K562 (cell line): Measurements from ENCODE around the gene MEX3A. TPM values are rescaled to one million over a fixed set of nuclear protein-coding genes. Genes with fewer than 3 reads are reported as not detected.

Source experiments
- BCOR ChIP-seq: fragments of 450-650 bp; IDR thresholded peaks from 2 replicates; pipeline ENCODE4 v1.6.1; 2016
- MAZ ChIP-seq, 2 experiments: fragments of 450-650 bp in 1 of 2; sonication (generic) in 1 of 2; formaldehyde crosslinking; IDR thresholded peaks in 1 of 2; conservative IDR thresholded peaks in 1 of 2; 2 replicates each; pipeline versions ENCODE4 v1.4.0 to v1.5.0; 2020; ENCODE audit warnings: mild to moderate bottlenecking in 1 of 2, missing genetic modification reagents in 1 of 2
- PML ChIP-seq: IDR thresholded peaks from 2 replicates; pipeline ENCODE4 v1.6.1; 2012; ENCODE audit warnings: low read length, inconsistent platforms
- RBM34 ChIP-seq: fragments of 200-400 bp; formaldehyde crosslinking; IDR thresholded peaks from 2 replicates; pipeline ENCODE4 v1.6.1; 2018; ENCODE audit warnings: low read length, borderline replicate concordance; ENCODE audit not compliant: insufficient read depth
- RCOR1 ChIP-seq, 2 experiments: IDR thresholded peaks; 2 replicates each; pipeline ENCODE4 v1.6.1; 2012; ENCODE audit warnings: low read depth in 2 of 2, low read length in 2 of 2, borderline replicate concordance in 1 of 2, improper control_type of control experiment in 1 of 2
- polyA plus RNA-seq, 8 experiments: library from polyadenylated mRNA; depleted of rRNA in 4 of 8; stranded (reverse) in 5 of 8; unstranded in 3 of 8; fragments of >200 nt; fragmentation: Nextera tagmentation in 2 of 8; fragmentation: Illumina TruSeq in 1 of 8; extraction: Ambion mirVana in 2 of 8; extraction: Trizol in 1 of 8; gene quantifications; 2 replicates each; pipeline versions ENCODE4 v1.2.1 to v1.2.3, GENCODE V29; 2011 to 2014; ENCODE audit warnings: inconsistent platforms in 1 of 8, missing spikeins in 1 of 8
- total RNA-seq, 7 experiments: library from RNA; depleted of rRNA in 6 of 7; stranded (reverse); fragments of >200 nt in 6 of 7; fragmentation: Illumina TruSeq in 2 of 7; extraction: Trizol in 2 of 7; gene quantifications; 2 replicates each; pipeline versions ENCODE4 v1.2.1 to v1.2.3, GENCODE V29; 2011 to 2021; ENCODE audit warnings: low replicate concordance in 1 of 7
- TF ChIP-seq, protein P1 (sequence below): sonication (generic); formaldehyde crosslinking; IDR thresholded peaks from 2 replicates; pipeline ENCODE4 v1.8.1; 2023; ENCODE audit warnings: mild to moderate bottlenecking, missing genetic modification reagents
- TF ChIP-seq, protein P2 (sequence below): sonication (generic); formaldehyde crosslinking; IDR thresholded peaks from 2 replicates; pipeline ENCODE4 v1.8.1; 2023; ENCODE audit warnings: mild to moderate bottlenecking, missing genetic modification reagents
- TF ChIP-seq, protein P3 (sequence below): fragments of 250-450 bp; sonication (Bioruptor Pico); IDR thresholded peaks from 2 replicates; pipeline ENCODE4 v1.4.0; 2020

Gene MEX3A
- total and polyA plus RNA-seq, 9 of the 15 experiments (the other 6 are each of a cell fraction or from before 2014, with no cell fraction given): 0.36 to 13.7 (median 5.2) TPM

DNA sequence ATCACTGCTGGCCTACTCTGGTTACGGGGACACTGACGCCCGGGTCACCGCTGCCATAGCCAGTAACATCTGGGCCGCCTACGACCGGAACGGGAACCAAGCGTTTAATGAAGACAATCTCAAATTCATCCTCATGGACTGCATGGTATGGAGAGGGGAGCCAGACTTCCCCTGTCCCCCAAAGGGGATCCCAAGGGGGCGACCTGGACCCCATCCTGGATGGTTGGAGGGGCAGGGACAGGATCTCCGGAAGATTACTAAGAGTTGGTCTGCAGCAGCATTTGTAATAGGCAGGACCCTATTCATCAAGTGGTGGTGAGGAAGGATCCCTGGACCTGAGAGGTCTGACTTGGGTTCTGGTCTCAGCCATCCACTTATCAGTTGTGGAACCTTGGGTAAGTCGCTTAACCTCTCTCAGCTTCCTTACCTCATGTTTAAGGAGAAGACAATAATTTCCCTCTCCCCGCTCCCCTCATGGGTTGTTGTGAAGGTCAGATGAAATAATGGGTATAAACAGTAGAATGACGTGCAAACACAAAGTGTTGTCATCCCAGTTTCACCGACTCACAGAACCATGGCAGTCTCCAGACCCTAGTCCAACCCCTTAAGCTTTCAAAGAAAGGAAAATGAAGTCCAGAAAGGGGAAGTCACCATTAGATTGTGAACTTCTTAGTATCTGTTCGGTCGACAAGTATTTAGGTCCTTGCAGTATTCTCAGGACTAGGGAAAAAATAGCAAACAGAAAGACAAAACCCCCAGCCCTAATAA, 26.8 kb downstream of the MEX3A start (continued):
- TF ChIP-seq, protein P1, sequence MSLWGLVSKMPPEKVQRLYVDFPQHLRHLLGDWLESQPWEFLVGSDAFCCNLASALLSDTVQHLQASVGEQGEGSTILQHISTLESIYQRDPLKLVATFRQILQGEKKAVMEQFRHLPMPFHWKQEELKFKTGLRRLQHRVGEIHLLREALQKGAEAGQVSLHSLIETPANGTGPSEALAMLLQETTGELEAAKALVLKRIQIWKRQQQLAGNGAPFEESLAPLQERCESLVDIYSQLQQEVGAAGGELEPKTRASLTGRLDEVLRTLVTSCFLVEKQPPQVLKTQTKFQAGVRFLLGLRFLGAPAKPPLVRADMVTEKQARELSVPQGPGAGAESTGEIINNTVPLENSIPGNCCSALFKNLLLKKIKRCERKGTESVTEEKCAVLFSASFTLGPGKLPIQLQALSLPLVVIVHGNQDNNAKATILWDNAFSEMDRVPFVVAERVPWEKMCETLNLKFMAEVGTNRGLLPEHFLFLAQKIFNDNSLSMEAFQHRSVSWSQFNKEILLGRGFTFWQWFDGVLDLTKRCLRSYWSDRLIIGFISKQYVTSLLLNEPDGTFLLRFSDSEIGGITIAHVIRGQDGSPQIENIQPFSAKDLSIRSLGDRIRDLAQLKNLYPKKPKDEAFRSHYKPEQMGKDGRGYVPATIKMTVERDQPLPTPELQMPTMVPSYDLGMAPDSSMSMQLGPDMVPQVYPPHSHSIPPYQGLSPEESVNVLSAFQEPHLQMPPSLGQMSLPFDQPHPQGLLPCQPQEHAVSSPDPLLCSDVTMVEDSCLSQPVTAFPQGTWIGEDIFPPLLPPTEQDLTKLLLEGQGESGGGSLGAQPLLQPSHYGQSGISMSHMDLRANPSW (CRISPR knock-in tag): 0 out of 2 replicates have a peak, but pooled peaks have one; percentile 53
- TF ChIP-seq RBM34 (no peak), RCOR1 (IDR thresholded peaks at IDR 0.05; ENCODE audit: borderline replicate concordance in 1 of 2, low read depth in 2 of 2, low read length in 2 of 2) (no peak), BCOR (no peak), PML (no peak), MAZ (CRISPR knock-in tag; conservative IDR thresholded peaks at IDR 0.05 in 1 of 2, IDR thresholded peaks at IDR 0.05 in 1 of 2) (no peak)
- TF ChIP-seq, protein P2, sequence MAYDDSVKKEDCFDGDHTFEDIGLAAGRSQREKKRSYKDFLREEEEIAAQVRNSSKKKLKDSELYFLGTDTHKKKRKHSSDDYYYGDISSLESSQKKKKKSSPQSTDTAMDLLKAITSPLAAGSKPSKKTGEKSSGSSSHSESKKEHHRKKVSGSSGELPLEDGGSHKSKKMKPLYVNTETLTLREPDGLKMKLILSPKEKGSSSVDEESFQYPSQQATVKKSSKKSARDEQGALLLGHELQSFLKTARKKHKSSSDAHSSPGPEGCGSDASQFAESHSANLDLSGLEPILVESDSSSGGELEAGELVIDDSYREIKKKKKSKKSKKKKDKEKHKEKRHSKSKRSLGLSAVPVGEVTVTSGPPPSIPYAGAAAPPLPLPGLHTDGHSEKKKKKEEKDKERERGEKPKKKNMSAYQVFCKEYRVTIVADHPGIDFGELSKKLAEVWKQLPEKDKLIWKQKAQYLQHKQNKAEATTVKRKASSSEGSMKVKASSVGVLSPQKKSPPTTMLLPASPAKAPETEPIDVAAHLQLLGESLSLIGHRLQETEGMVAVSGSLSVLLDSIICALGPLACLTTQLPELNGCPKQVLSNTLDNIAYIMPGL (CRISPR knock-in tag): no peak
- TF ChIP-seq, protein P3, sequence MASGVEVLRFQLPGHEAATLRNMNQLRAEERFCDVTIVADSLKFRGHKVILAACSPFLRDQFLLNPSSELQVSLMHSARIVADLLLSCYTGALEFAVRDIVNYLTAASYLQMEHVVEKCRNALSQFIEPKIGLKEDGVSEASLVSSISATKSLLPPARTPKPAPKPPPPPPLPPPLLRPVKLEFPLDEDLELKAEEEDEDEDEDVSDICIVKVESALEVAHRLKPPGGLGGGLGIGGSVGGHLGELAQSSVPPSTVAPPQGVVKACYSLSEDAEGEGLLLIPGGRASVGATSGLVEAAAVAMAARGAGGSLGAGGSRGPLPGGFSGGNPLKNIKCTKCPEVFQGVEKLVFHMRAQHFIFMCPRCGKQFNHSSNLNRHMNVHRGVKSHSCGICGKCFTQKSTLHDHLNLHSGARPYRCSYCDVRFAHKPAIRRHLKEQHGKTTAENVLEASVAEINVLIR (CRISPR knock-in tag): no peak
- TF ChIP-seq, all 486 proteins: peak for 6
